CD4-positive, alpha-beta T cell treated with Interleukin-10 for 1 hour (primary cell): ENCODE data around the gene NR1D2.
"Not testable (repeated sequence)": the region's sequence is repeated elsewhere in the genome, so short reads cannot be mapped to it uniquely, and the experiment has no call there.

Experiments used
- DNase-seq: peaks from one replicate; pipeline ENCODE4 v3.0.0-alpha.2; 2020

Gene NR1D2

GRCh38 chr3:24010834-24011233 is 65.7 kb downstream of the NR1D2 start:
- DNase-seq: not testable (repeated sequence)

DNA sequence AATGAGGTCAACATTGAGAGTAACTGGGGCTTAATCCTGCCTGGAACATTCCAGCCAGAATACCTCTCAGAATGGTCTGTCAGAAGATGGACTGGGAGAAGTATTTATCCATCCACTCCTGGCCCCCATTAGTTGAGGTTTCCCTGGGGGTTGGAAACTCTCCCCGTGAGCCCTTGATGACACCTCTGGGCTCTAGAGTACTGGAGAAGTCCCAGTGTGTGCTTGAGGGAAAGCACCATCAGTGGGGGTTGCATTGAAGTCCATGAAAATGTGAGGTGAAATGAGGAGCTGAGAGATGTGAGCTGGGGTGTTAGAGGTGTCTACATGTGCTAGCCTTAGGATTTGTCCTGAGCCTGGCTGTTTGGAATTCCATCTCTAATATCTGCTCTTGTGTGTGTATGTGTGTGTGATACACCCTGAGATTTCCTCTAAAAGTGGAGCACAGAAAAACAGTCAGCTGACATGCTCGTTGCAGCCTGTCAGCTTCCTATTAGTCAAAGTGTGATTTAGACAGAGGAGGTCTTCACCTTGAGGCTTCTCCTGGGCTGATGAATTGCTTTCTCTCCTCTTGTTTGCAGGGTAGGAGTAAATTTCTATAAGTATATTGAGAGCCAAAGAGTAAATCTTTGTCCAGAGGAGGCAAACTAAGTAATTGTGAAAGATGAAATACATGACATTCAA is 67.6 kb downstream of the NR1D2 start:
- no peak for DNase-seq

DNA sequence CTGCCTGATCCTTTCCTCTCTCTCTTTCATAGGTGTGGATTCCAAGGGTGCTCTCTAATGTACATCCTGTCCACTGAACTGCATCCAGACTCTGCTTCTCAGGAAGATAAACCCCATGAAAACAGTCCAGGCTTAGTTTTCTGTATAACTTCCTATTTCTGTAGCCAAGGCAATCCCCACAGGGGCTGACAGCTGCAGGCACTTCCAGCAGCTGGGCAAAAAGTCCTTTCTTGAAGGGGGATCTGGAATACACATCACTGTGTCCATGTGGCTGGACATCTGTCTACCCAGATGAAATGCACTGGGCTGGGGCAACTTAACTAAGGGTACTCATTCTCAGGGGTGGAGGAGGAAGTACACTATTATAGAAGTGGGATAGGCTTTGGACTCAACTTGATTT is 72.2 kb downstream of the NR1D2 start:
- no peak for DNase-seq

DNA sequence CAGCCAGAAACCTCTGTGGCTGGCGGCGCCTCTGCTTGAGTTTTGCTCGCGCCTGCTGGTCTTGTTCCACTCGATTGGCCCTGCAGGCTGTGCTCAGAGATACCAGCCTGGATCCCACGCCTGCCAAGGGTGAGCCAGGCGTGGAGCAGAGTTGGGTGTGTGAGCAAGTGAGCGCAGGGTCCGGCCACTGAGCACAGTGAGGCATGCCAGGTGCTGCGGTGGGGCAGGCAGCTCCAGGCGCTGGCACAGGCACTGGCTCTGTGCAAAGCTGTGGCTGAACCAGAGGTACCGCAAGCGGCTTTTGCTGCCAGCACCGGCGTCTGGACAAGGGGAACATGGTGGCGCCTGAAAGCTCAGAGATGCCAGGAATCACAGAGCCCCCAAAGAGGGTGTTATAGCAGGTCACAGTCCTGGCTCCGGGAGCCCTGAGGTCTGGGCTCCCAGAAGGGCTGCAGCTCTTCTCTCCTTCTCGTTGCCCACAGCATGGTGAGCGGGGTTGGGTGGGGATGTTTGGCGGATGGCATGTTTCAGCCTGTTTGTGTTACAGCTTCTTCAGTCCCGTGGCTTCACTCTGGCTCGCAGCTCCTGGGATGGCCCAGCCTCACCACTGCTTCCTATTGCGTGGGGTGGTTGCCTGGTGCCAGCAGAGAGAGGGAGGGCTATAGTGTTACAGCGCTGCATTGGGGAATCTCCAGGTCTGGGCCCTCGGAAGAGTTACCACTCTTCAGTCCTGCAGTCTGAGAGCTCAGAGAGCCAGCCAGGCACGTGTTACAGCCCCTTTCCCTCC is 73.9 kb downstream of the NR1D2 start:
- DNase-seq: no peak

GRCh38 chr3:24019585-24019984 is 74.5 kb downstream of the NR1D2 start:
- DNase-seq: no peak

- no peak for DNase-seq
Measured at GRCh38 chr3:24020036-24020691, 75.1 kb downstream of the NR1D2 start.

DNA sequence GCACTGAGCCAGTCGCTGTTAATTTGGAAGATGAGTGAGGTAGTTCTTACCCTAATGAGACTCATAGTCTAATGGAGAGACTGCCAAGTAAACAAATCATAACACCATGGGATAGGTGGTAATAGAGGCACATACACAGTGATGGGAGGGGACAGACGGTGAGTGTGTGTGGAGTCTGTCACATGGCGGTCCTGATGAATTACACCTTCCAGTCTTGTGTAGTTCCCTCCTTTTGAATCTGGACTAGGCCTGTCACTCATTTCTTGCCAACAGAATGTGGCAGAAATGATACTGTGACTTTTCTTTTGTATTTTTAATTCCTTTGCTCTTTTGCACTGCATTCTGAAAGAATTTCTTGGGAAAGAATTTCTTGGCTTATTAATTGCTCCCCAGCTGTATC is 78.1 kb downstream of the NR1D2 start:
- DNase-seq: no peak

GRCh38 chr3:24025805-24026204 is 80.7 kb downstream of the NR1D2 start:
- no peak for DNase-seq

- not testable (repeated sequence) for DNase-seq
Measured at GRCh38 chr3:24026665-24027064, 81.6 kb downstream of the NR1D2 start.

GRCh38 chr3:24027946-24028345 is 82.9 kb downstream of the NR1D2 start:
- no peak for DNase-seq
